ENCODE data around the gene MSX2.

MSX2 gene

GRCh38 chr5:174724484-174725260 lies at the start of gene MSX2:
MSX2 (plus strand) TSS chr5:174724582; CDS start chr5:174724660, 78 bp downstream.
- peak in 48 of 58 donors; percentile 5 to 75 (median 38) for DNase-seq

- DNase-seq = no peak
Observed at GRCh38 chr5:174675110-174675509, 49.3 kb upstream of the MSX2 start.

- DNase-seq = no peak
Observed at GRCh38 chr5:174675916-174676315, 48.5 kb upstream of the MSX2 start.

GRCh38 chr5:174678107-174678506 lies 46.3 kb upstream of the MSX2 start:
- no peak for DNase-seq

DNA sequence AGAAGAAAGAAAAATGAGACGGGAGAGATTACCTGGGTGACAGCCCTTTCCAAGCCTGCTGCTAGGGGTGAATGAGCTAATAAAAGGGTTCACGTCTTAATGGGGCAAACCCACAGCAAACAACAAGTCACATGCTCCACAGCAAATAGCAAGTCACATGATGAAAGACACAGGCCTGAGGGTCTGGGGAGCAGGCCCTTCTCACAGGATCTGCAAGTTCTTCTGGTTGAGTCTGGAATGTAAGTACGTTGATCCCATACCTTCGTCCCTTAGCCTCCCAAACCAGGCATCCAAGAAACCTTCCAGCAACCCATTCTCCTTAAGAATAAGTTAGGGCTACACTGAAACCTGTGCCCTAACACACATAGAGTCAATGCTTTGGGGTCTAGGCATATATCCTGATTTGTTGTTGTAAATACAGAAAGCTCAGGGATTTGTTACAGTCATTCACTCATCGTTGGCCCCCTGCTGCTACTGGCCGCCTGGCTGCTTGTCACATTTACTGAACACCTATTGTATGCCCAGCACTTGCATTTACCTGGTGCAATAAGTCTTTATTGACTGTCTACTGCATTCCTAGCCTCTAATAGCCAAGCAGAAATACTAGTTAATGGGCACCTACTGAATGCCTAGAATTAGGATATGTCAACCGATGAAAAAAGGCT lies 43.3 kb upstream of the MSX2 start:
- DNase-seq = no peak

DNA sequence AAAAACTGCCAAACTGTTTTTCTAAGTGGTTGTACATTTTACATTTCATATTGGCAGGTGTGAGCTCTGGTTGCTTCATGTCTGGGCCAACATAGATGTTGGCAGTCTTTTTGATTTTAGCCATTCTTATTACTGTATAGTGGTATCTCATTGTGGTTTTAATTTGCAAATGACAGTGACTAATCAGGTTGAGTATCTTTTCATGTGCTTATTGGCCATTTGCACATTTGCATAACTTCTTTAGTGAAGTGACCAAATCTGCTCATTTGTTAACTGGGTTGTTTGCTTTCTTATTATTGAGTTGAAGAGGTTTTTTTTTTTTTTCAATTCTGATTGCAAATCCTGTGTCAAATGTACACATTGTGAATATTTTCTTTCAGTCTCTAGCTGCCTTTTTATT lies 36.9 kb upstream of the MSX2 start:
- no peak for DNase-seq

DNA sequence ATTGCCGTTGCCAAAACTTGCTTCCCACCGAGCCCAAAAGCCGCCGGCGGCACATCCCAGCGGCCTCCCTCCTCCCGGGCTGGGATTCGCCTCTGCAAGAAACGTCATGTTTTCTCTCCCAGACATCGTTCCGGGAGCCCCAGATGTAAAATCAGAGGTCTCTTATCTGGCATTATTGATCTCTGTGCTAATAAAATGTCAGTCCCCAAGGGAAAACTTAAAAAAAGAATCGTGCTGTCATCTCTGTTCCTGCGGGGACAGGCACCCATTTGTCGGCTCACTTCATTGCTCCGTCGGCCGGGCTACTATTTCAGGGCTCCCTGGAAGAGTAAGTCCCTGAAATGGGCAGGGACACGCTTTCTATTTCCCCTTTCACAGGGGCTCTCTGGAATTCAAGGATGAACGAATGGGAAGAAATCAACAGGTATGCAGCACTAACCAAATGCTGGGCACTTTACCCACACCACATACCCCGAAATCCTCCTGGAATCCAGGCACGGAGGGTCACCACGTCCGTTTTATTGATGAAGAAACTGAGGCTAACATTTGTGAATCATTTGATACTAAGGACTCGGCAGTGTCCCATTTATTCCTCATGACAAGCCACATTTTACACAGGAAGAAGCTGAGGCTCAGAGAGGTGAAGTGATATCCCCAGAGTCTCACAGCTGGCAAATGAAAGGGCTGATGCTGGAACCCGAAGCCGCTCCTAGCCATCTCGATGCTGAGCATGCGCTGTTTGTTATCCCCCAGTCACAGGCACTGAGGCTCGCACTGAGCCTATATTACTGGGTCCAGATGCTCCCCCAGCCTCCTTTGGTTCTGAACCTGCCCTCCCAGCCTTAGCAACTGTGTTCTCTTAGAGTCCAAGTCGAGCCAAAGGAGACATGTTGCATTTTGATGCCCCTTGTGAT lies 35.7 kb upstream of the MSX2 start:
- DNase-seq = no peak

DNA sequence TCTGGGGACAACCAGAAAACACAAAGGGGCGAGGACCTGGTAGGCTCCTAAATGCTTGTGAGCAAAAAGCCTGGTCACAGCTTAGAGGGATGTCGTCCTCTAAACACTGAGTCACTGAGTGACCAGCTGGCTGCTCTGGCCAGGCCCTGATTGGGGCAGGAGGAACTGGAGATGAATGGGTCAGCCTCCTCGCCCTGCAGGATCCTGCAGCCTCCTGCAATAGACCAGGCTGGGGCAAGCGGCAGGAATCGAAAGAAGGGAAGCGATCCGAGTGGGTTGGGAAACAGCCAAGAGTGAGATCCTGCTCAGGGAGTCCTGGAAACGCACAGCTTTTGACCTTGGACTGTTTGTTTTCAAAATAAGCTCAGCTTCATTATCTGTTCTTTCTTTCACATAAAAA lies 34.1 kb upstream of the MSX2 start:
- DNase-seq = peak in 1 of 58 donors; percentile 24

- DNase-seq = no peak
Observed at GRCh38 chr5:174692381-174692780, 32.0 kb upstream of the MSX2 start.

GRCh38 chr5:174692982-174693422 lies 31.4 kb upstream of the MSX2 start:
- no peak for DNase-seq

GRCh38 chr5:174693697-174694385 lies 30.5 kb upstream of the MSX2 start:
- DNase-seq = no peak

DNA sequence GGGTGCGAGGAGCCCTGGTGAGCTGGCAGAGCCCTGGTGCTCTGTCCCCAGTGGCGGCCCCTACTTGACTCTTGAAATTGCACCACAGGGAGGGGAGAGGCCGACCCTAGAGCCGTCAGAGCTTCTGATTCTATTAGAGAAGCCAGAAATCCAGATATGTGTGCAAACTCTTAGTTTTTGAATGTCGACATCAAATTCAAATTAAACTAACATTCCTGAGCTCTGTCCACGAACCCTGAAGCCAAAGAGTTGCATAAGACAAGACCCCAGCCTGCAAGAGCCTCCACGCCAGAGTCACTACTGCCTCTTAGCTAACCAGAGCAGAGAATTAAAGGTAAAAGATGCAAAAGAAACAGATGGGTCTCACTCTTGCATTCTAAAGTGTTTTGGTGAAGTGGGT lies 29.8 kb upstream of the MSX2 start:
- DNase-seq = no peak

DNA sequence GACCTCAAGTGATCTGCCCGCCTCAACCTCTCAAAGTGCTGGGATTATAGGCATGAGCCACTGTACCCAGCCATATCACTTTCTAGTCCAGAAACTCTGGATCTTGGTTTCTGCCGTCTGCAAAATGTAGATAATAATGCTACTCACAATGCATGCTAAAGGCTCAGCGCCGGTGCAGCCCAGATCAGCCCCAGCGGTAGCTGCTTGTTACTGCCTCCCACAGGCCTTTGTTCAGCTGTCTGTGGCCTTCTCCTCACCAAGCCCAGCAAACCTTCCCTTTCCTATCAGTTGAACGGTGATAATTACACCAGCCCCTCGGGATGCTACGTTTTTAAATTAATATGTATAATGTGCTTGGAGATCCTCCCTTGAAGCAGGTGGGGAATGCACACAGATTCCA lies 26.2 kb upstream of the MSX2 start:
- DNase-seq = no peak

DNA sequence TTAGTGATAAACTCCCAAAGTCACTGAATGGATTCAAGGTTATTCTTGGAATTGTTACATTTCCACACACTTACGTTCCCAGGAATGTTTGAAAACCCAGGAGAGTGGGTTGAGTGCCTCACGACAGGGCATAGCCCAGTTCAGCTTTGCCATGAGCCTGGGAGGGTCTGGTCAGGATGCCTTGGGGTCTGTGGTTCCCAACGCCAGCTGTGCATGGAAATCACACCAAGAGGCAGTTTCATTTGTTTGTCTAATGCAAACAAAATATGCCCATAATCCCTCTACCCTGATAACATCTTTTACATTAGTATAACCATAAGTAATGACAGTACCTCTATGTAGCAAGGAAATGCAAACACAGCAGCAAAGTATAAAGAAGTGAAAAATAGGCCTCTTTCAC lies 25.3 kb upstream of the MSX2 start:
- DNase-seq = no peak

- no peak for DNase-seq
Observed at GRCh38 chr5:174706997-174707572, 17.3 kb upstream of the MSX2 start.

- no peak for DNase-seq
Observed at GRCh38 chr5:174707671-174708070, 16.7 kb upstream of the MSX2 start.

DNA sequence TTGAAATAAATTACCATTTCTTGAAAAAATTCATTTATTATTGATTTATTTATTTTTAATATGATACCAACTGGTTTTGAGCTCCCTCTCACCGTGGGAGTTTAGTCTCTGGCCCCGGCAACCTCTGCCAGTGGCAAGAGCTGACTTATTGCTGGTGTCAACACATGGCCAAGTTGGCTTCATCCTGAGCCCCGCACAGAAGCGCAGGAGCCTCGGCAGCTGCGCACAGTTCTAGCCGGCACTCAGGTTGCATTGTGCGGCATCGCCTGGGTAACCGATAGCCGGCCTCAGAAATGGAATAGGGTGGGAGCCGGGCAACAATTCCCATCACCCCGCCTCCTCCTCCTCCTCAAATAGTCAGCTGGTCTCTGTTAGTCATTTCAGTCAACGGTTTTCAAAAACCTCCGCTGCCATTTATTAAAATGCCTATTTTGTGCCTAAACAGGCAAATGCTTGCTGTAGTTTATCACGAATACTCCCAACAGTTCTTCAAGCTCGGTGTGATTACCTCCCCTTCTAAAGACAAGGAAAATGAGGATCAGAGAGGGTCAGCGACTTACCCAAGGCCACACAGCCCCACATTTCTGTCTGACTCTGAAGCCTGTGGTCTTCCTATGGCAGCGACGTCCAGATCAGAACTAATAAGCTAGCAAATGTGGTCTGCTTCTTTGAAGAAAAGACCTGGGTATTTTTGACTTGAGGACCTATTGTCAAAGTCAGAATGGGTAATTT lies 15.7 kb upstream of the MSX2 start:
- peak in 1 of 58 donors; percentile 66 for DNase-seq

GRCh38 chr5:174714751-174715150 lies 9.6 kb upstream of the MSX2 start:
- DNase-seq = no peak

GRCh38 chr5:174715804-174716203 lies 8.6 kb upstream of the MSX2 start:
- DNase-seq = no peak

DNA sequence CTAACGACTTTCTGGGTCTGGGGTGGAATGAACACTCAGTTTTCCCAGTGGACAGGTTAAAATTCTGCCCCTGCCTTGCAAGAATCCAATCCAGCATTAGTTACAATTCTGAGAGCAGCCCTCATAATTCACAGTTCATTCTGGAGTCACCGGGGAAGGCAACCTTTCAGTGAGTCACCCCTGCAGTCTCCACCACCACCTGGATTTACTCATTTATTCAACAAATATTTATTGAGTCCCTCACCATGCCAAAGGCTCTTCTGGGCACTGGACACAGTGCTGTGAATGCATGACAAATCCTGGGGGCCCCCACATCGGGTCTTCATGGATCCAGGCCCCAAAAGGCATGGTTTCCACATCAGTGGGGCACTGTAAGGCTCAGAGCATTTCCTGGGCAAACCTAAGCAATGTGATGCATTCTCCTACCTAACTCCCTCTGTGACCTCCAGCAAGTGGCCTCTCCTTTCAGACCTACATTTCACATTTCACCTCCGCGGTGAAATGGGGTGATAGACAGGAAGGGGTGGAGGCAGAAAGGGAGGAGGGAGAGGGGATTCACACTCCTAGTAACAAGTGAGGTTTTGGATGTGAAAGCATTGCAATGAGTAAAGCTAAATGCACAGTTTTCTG lies 6.4 kb upstream of the MSX2 start:
- DNase-seq = no peak

Data from anterior cingulate cortex (tissue), 58 donors.